Mucosa of rectum (tissue), 2 donors: ENCODE data around the gene PPP2R3B.

ENCODE experiments used
- H3K27ac ChIP-seq, 2 donors: one replicate each; pipeline ENCODE4 v1.7.0; 2013; ENCODE audit warnings: inconsistent platforms in 2 of 2, low read depth in 2 of 2, low read length in 2 of 2
- H3K27me3 ChIP-seq, 2 donors: one replicate each; pipeline ENCODE4 v1.7.0; 2013; ENCODE audit warnings: low read length in 2 of 2; ENCODE audit not compliant: control insufficient read depth in 2 of 2, insufficient read depth in 2 of 2
- H3K36me3 ChIP-seq, 2 donors: one replicate each; pipeline ENCODE4 v1.7.0; 2013; ENCODE audit warnings: low read length in 2 of 2; ENCODE audit not compliant: control insufficient read depth in 2 of 2, insufficient read depth in 2 of 2
- H3K4me1 ChIP-seq, 2 donors: one replicate each; pipeline ENCODE4 v1.7.0; 2013; ENCODE audit warnings: low read length in 2 of 2, mild to moderate bottlenecking in 1 of 2; ENCODE audit not compliant: control insufficient read depth in 2 of 2, insufficient read depth in 2 of 2
- H3K4me3 ChIP-seq, 2 donors: one replicate each; pipeline ENCODE4 v1.7.0; 2013; ENCODE audit warnings: low read length in 2 of 2
- H3K9ac ChIP-seq, 2 donors: one replicate each; pipeline ENCODE4 v1.7.0; 2013; ENCODE audit warnings: low read length in 2 of 2, low read depth in 1 of 2, mild to moderate bottlenecking in 1 of 2
- H3K9me3 ChIP-seq, 2 donors: one replicate each; pipeline ENCODE4 v1.7.0; 2013; ENCODE audit warnings: low read length in 2 of 2; ENCODE audit not compliant: control insufficient read depth in 2 of 2
- donor health status: healthy.
- donor health status: Normal muscosa, but diverticular disease.

The PPP2R3B gene

GRCh38 chrX:302975-303374, 83.7 kb downstream of the PPP2R3B start:
- H3K4me3 ChIP-seq = no peak overlapping the region
- H3K4me1 ChIP-seq = no peaks in the 10 kb centered on the region
- no peaks in the 10 kb centered on the region for H3K27me3 ChIP-seq
- peaks cover 29 to 40% of the 10 kb centered on the region in 2 donors for H3K36me3 ChIP-seq
- H3K9ac ChIP-seq = no peak overlapping the region
- no peak overlapping the region for H3K27ac ChIP-seq
- H3K9me3 ChIP-seq = no peaks in the 10 kb centered on the region

GRCh38 chrX:300334-300733, 86.4 kb downstream of the PPP2R3B start:
- Histone ChIP-seq H3K27ac (no peak overlapping the region), H3K9ac (no peak overlapping the region), H3K27me3 (no peaks in the 10 kb centered on the region), H3K4me3 (no peak overlapping the region), H3K36me3 (peaks cover 12 to 21% of the 10 kb centered on the region in 2 donors), H3K4me1 (no peaks in the 10 kb centered on the region), H3K9me3 (no peaks in the 10 kb centered on the region)

- no peaks in the 10 kb centered on the region for H3K4me1 ChIP-seq
- H3K9ac ChIP-seq = no peak overlapping the region
- H3K9me3 ChIP-seq = no peaks in the 10 kb centered on the region
- no peak overlapping the region for H3K4me3 ChIP-seq
- no peaks in the 10 kb centered on the region for H3K27me3 ChIP-seq
- peaks cover 6 to 17% of the 10 kb centered on the region in 2 donors for H3K36me3 ChIP-seq
- no peak overlapping the region for H3K27ac ChIP-seq
These were observed 87.7 kb downstream of the PPP2R3B start for GRCh38 chrX:298993-299392.

DNA sequence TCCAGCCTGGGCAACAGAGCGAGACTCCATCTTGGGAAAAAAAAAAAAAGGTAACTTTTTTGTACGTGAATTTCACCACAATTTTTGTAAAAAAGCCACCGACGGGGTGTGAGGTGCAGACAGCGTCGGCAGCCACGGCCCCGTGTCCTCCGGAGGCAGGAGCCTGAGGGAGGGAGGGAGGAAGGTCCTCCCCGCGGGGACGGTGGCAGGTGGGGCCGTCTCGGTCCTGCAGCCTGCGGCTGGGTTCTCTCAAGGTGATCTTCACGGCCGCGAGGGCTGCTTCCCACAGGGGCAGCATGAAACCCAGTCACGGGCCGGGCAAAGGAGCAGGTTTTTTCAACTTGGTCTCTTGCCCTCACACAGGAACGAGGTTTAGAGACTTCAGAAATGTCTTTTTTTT, 91.6 kb downstream of the PPP2R3B start:
- H3K9me3 ChIP-seq = no peaks in the 10 kb centered on the region
- no peak overlapping the region for H3K9ac ChIP-seq
- H3K36me3 ChIP-seq = peaks cover 14 to 17% of the 10 kb centered on the region in 2 donors
- H3K4me3 ChIP-seq = no peak overlapping the region
- H3K4me1 ChIP-seq = no peaks in the 10 kb centered on the region
- H3K27ac ChIP-seq = no peak overlapping the region
- H3K27me3 ChIP-seq = no peaks in the 10 kb centered on the region

DNA sequence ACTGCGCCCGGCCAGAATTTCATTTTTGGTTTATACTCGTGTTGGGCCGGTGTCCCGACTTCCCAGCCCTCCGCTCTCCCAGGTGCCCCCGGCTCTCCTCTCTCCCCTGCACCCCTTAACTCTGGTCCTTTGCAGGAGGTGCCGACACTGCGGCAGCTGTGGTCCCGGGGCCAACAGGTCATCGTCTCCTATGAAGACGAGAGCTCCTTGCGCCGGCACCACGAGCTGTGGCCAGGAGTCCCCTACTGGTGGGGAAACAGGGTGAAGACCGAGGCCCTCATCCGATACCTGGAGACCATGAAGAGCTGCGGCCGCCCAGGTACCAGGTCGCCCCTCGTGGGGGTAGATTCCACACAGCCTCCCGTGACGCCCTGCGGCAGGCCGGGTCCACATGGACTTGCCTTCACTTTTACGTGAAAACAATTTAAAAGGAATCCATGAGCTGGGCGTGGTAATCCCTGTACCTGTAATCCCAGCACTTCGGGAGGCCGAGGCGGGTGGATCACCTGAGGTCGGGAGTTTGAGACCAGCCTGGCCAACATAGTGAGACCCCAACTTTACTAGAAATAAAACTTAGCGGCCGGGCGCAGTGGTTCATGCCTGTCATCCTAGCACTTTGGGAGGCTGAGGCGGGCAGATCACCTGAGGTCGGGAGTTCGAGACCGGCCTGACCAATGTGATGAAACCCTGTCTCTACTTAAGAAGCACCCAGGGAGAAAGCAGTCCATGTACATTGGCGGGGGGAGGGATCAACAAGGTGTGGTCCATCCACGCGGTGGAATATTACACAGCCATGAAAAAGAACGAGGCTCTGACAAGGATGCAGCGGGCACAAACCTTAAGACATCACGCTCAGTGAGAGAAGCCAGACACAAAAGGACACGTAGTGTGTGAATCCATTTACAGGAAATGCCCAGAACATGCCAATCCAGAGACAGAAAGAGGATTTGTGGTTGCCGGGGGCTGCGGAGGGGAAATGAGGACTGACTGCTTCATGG, 93.5 kb downstream of the PPP2R3B start:
- no peak overlapping the region for H3K9ac ChIP-seq
- no peaks in the 10 kb centered on the region for H3K9me3 ChIP-seq
- H3K27ac ChIP-seq = no peak overlapping the region
- H3K4me1 ChIP-seq = no peaks in the 10 kb centered on the region
- no peak overlapping the region for H3K4me3 ChIP-seq
- H3K36me3 ChIP-seq = peaks cover 18% of the 10 kb centered on the region in 2 donors
- H3K27me3 ChIP-seq = no peaks in the 10 kb centered on the region

DNA sequence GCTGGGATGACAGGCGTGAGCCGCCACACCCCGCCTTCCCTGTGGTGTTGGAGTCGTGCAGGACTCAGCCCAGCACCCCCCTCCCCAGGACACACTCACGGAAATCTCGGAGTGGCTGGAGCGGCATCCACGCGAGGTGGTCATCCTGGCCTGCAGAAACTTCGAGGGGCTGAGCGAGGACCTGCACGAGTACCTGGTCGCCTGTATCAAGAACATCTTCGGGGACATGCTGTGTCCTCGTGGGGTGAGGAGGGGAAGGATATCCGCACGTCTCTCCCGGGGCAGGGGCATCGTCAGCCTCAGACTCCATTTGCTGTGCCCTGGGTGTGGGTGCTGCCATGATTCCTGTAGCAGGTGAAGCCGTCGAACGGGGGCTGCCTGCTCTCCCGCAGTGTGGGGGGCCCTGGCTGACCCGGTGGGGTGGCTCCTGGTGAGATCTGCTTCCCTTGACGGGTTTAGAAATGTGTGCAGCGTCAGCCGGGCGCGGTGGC, 95.3 kb downstream of the PPP2R3B start:
- peaks cover 18 to 21% of the 10 kb centered on the region in 2 donors for H3K36me3 ChIP-seq
- H3K9ac ChIP-seq = no peak overlapping the region
- H3K27me3 ChIP-seq = no peaks in the 10 kb centered on the region
- H3K27ac ChIP-seq = no peak overlapping the region
- H3K9me3 ChIP-seq = no peaks in the 10 kb centered on the region
- H3K4me1 ChIP-seq = no peaks in the 10 kb centered on the region
- H3K4me3 ChIP-seq = no peak overlapping the region

DNA sequence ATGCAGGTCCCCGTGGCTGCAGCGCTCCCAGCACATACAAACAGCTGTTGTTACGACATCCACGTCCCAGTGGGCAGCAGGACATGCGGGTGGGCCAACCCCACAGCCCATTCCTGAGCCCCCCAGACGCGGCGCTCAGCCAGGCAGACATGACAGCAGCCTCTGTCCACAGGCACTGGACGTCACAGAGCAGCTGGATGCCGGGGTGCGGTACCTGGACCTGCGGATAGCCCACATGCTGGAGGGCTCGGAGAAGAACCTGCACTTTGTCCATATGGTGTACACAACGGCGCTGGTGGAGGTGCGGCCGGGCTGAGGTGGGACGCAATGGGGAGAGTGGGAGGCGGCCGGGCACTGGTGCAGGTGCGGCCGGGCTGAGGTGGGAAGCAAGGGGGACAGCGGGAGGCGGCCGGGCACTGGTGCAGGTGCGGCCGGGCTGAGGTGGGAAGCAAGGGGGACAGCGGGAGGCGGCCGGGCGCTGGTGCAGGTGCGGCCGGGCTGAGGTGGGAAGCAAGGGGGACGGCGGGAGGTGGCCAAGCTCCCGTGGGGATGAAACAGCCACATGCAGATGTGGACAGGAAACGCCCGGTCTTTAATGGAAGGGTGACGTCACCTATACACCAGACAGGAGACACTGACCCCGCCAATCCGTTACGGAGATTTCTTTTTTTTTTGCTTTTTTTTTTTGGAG, 96.1 kb downstream of the PPP2R3B start:
- Histone ChIP-seq H3K36me3 (peaks cover 18 to 23% of the 10 kb centered on the region in 2 donors), H3K4me1 (no peaks in the 10 kb centered on the region), H3K27me3 (no peaks in the 10 kb centered on the region)

GRCh38 chrX:288561-288991, 98.1 kb downstream of the PPP2R3B start:
- no peak overlapping the region for H3K4me3 ChIP-seq
- H3K9me3 ChIP-seq = no peaks in the 10 kb centered on the region
- H3K4me1 ChIP-seq = no peaks in the 10 kb centered on the region
- H3K27ac ChIP-seq = no peak overlapping the region
- H3K36me3 ChIP-seq = peaks cover 22 to 28% of the 10 kb centered on the region in 2 donors
- no peak overlapping the region for H3K9ac ChIP-seq
- H3K27me3 ChIP-seq = no peaks in the 10 kb centered on the region

More for the DNA sequence above, 96.1 kb downstream of the PPP2R3B start:
- Histone ChIP-seq H3K9ac (no peak overlapping the region), H3K4me3 (no peak overlapping the region), H3K9me3 (no peaks in the 10 kb centered on the region), H3K27ac (no peak overlapping the region)

GRCh38 chrX:287670-288069, 99.0 kb downstream of the PPP2R3B start:
- H3K9ac ChIP-seq = no peak overlapping the region
- no peak overlapping the region for H3K27ac ChIP-seq
- H3K36me3 ChIP-seq = peaks cover 15 to 25% of the 10 kb centered on the region in 2 donors
- no peaks in the 10 kb centered on the region for H3K27me3 ChIP-seq
- no peaks in the 10 kb centered on the region for H3K9me3 ChIP-seq
- no peak overlapping the region for H3K4me3 ChIP-seq
- H3K4me1 ChIP-seq = no peaks in the 10 kb centered on the region
